Fibroblast of pulmonary artery (primary cell): ENCODE data around the gene IL17F.
"Not testable (repeated sequence)": the region's sequence is repeated elsewhere in the genome, so short reads cannot be mapped to it uniquely, and the experiment has no call there.

ENCODE experiments used
- DNase-seq: peaks from one replicate; pipeline ENCODE4 v3.0.0-alpha.2; 2010; ENCODE audit warnings: low read depth
- H3K4me3 ChIP-seq: replicated peaks from 2 replicates; pipeline ENCODE4 v1.5.1; 2011; ENCODE audit warnings: low read depth, mild to moderate bottlenecking, control low read depth, low read length, moderate library complexity
- TF ChIP-seq, protein P1 (sequence below): IDR thresholded peaks from 2 replicates; pipeline ENCODE4 v1.5.1; 2011; ENCODE audit warnings: mild to moderate bottlenecking, control low read depth, low read length, inconsistent platforms; ENCODE audit errors: missing control alignments

IL17F gene

DNA sequence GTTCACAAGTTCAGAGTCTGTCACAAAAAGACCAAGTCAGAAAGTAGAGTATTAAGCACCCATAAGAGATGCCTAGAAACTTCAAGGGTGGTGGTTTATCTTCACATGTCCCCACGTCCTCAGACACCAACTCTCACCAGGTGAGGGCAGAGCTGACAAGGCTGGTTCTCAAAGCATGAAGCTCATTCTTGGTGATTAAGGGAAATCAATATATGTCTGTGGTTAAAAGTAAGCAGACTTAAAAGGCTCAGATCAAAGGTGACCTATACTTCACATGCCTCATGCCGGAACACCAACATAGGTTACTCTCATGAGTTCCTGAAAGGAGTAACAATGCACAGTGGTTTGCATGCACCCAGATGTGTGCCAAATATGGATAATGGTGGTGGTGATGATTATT is 31.2 kb downstream of the IL17F start:
- TF ChIP-seq, protein P1, sequence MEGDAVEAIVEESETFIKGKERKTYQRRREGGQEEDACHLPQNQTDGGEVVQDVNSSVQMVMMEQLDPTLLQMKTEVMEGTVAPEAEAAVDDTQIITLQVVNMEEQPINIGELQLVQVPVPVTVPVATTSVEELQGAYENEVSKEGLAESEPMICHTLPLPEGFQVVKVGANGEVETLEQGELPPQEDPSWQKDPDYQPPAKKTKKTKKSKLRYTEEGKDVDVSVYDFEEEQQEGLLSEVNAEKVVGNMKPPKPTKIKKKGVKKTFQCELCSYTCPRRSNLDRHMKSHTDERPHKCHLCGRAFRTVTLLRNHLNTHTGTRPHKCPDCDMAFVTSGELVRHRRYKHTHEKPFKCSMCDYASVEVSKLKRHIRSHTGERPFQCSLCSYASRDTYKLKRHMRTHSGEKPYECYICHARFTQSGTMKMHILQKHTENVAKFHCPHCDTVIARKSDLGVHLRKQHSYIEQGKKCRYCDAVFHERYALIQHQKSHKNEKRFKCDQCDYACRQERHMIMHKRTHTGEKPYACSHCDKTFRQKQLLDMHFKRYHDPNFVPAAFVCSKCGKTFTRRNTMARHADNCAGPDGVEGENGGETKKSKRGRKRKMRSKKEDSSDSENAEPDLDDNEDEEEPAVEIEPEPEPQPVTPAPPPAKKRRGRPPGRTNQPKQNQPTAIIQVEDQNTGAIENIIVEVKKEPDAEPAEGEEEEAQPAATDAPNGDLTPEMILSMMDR, result no peak
- no peak for DNase-seq
- H3K4me3 ChIP-seq, result no peak overlapping the region

DNA sequence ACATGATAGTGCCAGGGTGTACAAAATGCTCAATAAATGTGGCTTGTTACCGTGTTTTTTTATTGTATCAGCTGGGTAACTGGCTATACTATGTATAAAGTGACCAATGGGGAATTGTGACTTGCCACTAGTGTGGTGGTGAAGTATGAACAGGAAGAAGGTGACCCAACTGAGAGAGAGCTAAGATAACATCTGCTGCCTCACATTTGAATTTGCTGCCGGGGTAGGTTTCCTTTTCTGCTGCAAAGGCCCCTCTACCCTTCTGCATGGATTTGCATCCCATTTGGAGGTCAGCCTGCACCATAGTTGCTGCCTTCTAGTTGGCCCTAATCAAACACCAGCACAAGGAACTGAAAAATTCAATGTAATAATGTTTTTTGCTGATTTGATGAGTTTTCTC is 34.1 kb downstream of the IL17F start:
- TF ChIP-seq, protein P1, result no peak
- DNase-seq, result no peak

DNA sequence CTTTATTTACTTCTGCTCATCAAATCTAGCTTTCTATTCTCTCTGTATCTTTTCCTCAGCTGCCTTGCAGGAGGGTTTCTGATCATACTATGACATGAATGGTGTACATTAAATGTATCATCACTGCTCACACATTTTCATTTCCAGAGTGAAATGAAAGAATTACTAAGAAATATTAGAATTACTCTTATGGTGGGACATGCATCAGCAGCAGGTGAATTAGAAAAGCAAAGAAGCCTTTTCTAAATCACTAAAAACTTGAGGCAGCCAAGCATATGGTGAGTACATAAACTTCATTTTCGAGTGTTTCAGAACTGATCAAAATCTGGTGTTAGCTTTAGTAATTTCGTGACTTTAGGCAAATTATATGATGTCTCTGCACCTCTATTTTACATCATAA is 34.5 kb downstream of the IL17F start:
- TF ChIP-seq, protein P1, result no peak
- no peak for DNase-seq
- H3K4me3 ChIP-seq, result no peak overlapping the region

More for the DNA sequence above, 34.1 kb downstream of the IL17F start:
- H3K4me3 ChIP-seq, result no peak overlapping the region

DNA sequence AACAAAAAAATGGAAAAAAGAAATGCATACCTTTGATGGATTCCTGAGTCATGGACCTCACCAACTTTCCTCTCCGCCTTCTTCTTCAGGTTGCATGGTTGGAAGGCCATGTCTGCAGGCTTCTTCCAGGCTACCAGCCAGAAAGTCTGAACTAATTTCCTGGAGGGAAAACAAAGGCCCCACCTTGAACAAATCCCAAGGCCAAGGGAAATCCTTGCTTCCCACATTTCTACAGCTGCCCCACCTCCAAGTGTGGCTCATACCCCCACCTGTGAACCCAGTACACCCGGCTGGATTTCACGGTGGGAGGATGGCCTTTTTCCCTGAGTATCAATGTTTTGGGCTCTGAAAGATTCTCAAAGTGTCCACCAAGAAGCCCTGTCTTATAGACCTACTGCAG is 35.7 kb downstream of the IL17F start:
- no peak overlapping the region for H3K4me3 ChIP-seq
- DNase-seq, result no peak
- TF ChIP-seq, protein P1, result no peak

DNA sequence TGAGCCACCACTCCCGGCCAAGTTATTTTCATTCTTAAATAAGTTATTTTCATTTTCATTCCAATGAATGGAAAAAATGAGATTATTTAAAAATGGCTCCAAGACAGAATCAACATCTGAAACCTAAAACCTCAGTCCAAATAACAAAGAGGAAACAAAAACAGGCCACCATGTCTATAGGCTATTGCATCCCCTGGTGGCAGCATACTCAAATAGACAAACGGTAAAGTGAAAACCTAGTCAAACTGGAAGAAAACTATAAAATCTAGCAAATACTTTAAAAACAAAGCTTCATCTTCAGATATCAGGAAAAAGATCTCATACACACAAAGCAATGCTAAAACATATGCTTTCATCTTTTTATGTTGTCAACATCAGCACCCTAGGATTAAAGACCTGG is 37.2 kb downstream of the IL17F start:
- DNase-seq, result no peak
- TF ChIP-seq, protein P1, result no peak
- H3K4me3 ChIP-seq, result no peak overlapping the region

DNA sequence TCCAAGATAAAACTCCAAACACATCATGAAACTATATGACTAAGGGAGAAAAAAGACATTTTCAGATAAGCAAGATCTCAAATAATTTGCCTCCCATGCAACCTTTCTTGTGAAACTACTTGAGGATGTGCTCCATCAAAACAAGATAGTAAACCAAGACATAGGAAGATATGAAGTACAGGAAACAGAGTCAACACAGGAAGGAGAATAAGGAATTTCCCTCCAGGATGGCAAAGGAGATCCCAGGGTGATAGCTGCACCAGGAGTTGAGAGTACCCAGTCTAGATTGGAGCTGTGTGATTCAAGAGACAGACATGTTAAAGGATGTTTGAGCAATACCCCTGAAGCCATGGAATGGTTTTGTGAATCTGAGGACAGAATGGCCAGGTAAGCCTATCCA is 42.8 kb downstream of the IL17F start:
- TF ChIP-seq, protein P1, result no peak
- no peak overlapping the region for H3K4me3 ChIP-seq
- no peak for DNase-seq

DNA sequence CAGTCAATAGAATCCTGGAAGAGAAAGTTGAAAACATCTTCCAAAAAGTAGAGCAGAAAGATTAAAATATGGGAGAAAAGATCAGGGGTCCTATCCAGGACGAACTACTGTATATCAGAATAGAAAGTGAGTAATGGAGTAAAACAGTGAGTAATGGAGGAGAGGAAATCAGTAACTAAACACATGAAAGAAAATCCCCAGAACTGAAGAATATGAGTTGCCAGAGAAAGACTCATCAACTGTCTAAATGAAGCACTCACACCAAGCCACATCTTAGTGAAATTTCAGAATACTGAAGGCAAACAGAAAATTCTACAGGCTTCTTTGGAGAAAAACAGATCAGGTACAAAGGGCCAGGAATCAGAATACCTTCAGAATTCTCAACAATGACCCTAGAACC is 43.3 kb downstream of the IL17F start:
- DNase-seq, result no peak
- no peak overlapping the region for H3K4me3 ChIP-seq
- TF ChIP-seq, protein P1, result no peak

DNA sequence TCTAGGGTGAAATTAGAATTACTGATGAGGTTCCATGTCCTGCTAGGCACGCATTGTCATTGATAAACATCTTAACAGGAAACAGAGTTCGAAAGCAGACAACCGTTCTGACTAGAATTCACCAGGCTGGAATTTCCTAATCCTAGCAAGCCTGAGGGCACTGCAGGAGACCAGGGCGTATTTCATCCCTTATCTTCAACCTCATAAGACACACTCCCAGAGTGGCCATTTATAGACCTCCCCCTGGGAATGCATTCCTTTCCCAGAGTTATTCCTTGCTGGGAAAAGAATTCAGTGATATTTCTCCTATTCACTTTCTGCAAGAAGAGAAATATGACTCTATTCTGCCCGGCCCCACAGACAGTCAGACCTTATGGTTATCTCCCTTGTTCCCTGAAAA is 44.2 kb downstream of the IL17F start:
- DNase-seq, H3K4me3 ChIP-seq: not testable (repeated sequence)
